ENCODE data around the gene PCOLCE2.

DNA sequence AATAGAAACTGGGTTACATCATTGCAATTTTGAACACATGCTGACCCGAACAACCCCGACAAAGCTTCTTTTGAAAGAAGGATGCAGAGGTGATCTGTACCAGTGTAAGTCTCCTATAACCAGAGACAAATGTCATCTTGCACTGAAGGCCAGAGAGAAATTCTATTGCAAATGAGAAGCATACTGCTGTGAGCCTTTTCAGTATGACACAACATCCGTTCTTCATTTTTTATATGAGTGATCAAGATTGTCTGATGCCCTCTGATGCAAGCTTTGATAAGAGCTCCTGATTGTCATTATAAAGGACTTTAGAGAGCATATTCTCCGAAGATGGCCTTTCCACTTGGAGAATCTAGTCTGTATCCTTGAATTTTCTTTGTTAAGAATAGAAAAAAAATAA, 36.9 kb downstream of the PCOLCE2 start:
- TF ChIP-seq, protein P1, sequence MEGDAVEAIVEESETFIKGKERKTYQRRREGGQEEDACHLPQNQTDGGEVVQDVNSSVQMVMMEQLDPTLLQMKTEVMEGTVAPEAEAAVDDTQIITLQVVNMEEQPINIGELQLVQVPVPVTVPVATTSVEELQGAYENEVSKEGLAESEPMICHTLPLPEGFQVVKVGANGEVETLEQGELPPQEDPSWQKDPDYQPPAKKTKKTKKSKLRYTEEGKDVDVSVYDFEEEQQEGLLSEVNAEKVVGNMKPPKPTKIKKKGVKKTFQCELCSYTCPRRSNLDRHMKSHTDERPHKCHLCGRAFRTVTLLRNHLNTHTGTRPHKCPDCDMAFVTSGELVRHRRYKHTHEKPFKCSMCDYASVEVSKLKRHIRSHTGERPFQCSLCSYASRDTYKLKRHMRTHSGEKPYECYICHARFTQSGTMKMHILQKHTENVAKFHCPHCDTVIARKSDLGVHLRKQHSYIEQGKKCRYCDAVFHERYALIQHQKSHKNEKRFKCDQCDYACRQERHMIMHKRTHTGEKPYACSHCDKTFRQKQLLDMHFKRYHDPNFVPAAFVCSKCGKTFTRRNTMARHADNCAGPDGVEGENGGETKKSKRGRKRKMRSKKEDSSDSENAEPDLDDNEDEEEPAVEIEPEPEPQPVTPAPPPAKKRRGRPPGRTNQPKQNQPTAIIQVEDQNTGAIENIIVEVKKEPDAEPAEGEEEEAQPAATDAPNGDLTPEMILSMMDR (IDR thresholded peaks at IDR 0.05 in 2 of 3, conservative IDR thresholded peaks at IDR 0.05 in 1 of 3; ENCODE audit: control insufficient read depth in 2 of 3, extremely low read depth in 1 of 3, insufficient read depth in 1 of 3, low read depth in 3 of 3, low read length in 3 of 3), result no peak
- TF ChIP-seq ZNF274 (IDR thresholded peaks at IDR 0.05; ENCODE audit: insufficient read depth, insufficient read length), result no peak
- TF ChIP-seq SIX5 (IDR thresholded peaks at IDR 0.05; ENCODE audit: low read depth, low read length, severe bottlenecking), result no peak

Measured in GM12878 (cell line).